HG03457 (cell line): ENCODE data around the gene TMX3.

Experiments
- ATAC-seq: cut with Tn5 transposase; IDR thresholded peaks from one replicate; pipeline ENCODE4 v1.9.1; 2021; ENCODE audit warnings: moderate number of reproducible peaks; ENCODE audit not compliant: unreplicated experiment

The TMX3 gene

GRCh38 chr18:68714712-68715496, at the start of gene TMX3:
Gene TMX3 (minus strand): TSS chr18:68715108. CDS start chr18:68714981, 127 bp downstream.
- ATAC-seq, result peak; percentile 94

- ATAC-seq, result no peak
These were observed 49.1 kb upstream of the TMX3 start for GRCh38 chr18:68764016-68764415.

- no peak for ATAC-seq
These were observed 48.2 kb upstream of the TMX3 start for GRCh38 chr18:68763083-68763482.

- no peak for ATAC-seq
These were observed 44.4 kb upstream of the TMX3 start for GRCh38 chr18:68759308-68759707.

GRCh38 chr18:68757126-68757525, 42.2 kb upstream of the TMX3 start:
- no peak for ATAC-seq

- ATAC-seq, result no peak
These were observed 27.3 kb upstream of the TMX3 start for GRCh38 chr18:68742206-68742605.

GRCh38 chr18:68740966-68741365, 26.1 kb upstream of the TMX3 start:
- ATAC-seq, result no peak

- ATAC-seq, result no peak
These were observed 24.6 kb upstream of the TMX3 start for GRCh38 chr18:68739462-68739861.

GRCh38 chr18:68738564-68738963, 23.7 kb upstream of the TMX3 start:
- no peak for ATAC-seq

- peak; percentile 77 for ATAC-seq
These were observed 20.8 kb upstream of the TMX3 start for GRCh38 chr18:68735483-68736343.

- ATAC-seq, result no peak
These were observed 19.4 kb upstream of the TMX3 start for GRCh38 chr18:68734308-68734707.

GRCh38 chr18:68733707-68734106, 18.8 kb upstream of the TMX3 start:
- ATAC-seq, result no peak

GRCh38 chr18:68728081-68728700, 13.3 kb upstream of the TMX3 start:
- no peak for ATAC-seq

GRCh38 chr18:68727506-68727905, 12.6 kb upstream of the TMX3 start:
- ATAC-seq, result no peak

GRCh38 chr18:68725346-68725745, 10.4 kb upstream of the TMX3 start:
- ATAC-seq, result no peak

GRCh38 chr18:68724021-68724420, 9.1 kb upstream of the TMX3 start:
- ATAC-seq, result no peak

GRCh38 chr18:68723539-68723938, 8.6 kb upstream of the TMX3 start:
- ATAC-seq, result no peak

GRCh38 chr18:68722821-68723220, 7.9 kb upstream of the TMX3 start:
- no peak for ATAC-seq

- peak; percentile 82 for ATAC-seq
These were observed 7.0 kb upstream of the TMX3 start for GRCh38 chr18:68721681-68722583.

GRCh38 chr18:68714366-68714711, 569 bp downstream of the TMX3 start:
- ATAC-seq, result no peak

GRCh38 chr18:68713796-68714195, 1.1 kb downstream of the TMX3 start:
- no peak for ATAC-seq
